PC-9 (cell line): Measurements from ENCODE around the gene CDHR5. TPM values are rescaled to one million over a fixed set of nuclear protein-coding genes. Genes with fewer than 3 reads are reported as not detected.

Source experiments
- BruUV-seq: library from RNA; stranded (reverse); fragments of 400-500 nt; replicated peaks from 2 replicates; lab custom pipeline; 2021; lab: Mats Ljungman, UMichigan
- CTCF ChIA-PET: fragments of 300-600 bp; sonication (Branson Sonifier 250); formaldehyde crosslinking; loops from one replicate; lab custom pipeline; 2022; ENCODE audit warnings: antibody characterized with exemption; lab: Charles Lee
- POLR2A ChIA-PET: fragments of 300-600 bp; sonication (Branson Sonifier 250); formaldehyde crosslinking; loops from one replicate; lab custom pipeline; 2022; ENCODE audit warnings: antibody characterized with exemption; ENCODE audit not compliant: unreplicated experiment; lab: Charles Lee
- DNase-seq, 2 experiments: peaks; one replicate each; pipeline versions ENCODE4 v3.0.0 to v3.0.0-alpha.2; 2015 to 2022; ENCODE audit warnings: mixed read lengths in 1 of 2
- H2AFZ ChIP-seq: fragments of 200-600 bp; sonication (generic); 2 replicates; pipeline ENCODE4 v1.8.1; 2017; ENCODE audit warnings: antibody characterized with exemption
- H3F3A ChIP-seq: fragments of 200-600 bp; sonication (generic); 2 replicates; pipeline ENCODE4 v1.8.1; 2017; ENCODE audit warnings: antibody characterized with exemption, mild to moderate bottlenecking, low read depth; ENCODE audit not compliant: insufficient read depth
- H3K27ac ChIP-seq: fragments of 200-600 bp; sonication (generic); 2 replicates; pipeline ENCODE4 v1.6.1; 2016; ENCODE audit warnings: mixed run types
- H3K27me3 ChIP-seq: fragments of 200-600 bp; sonication (generic); 2 replicates; pipeline ENCODE4 v1.6.1; 2016; ENCODE audit warnings: low read depth, mixed run types; ENCODE audit not compliant: insufficient read depth
- H3K36me3 ChIP-seq: fragments of 200-600 bp; sonication (generic); 2 replicates; pipeline ENCODE4 v1.6.1; 2016; ENCODE audit warnings: low read depth, mixed run types
- H3K4me1 ChIP-seq: fragments of 200-600 bp; sonication (generic); replicated peaks from 2 replicates; pipeline ENCODE4 v1.6.1; 2016; ENCODE audit warnings: mixed run types; ENCODE audit not compliant: insufficient read depth
- H3K4me2 ChIP-seq: fragments of 200-600 bp; sonication (generic); 2 replicates; pipeline ENCODE4 v1.6.1; 2017; ENCODE audit warnings: mixed run types
- H3K4me3 ChIP-seq: fragments of 200-600 bp; sonication (generic); 2 replicates; pipeline ENCODE4 v1.6.1; 2016; ENCODE audit warnings: mixed run types
- H3K79me2 ChIP-seq: fragments of 200-600 bp; sonication (generic); 2 replicates; pipeline ENCODE4 v1.6.1; 2017; ENCODE audit warnings: low read depth, mixed run types
- H3K9me2 ChIP-seq: fragments of 200-600 bp; sonication (generic); 2 replicates; pipeline ENCODE4 v1.8.1; 2017; ENCODE audit warnings: mild to moderate bottlenecking; ENCODE audit not compliant: insufficient read depth
- H3K9me3 ChIP-seq: fragments of 200-600 bp; sonication (generic); 2 replicates; pipeline ENCODE4 v1.8.1; 2016; ENCODE audit warnings: low read depth; ENCODE audit not compliant: insufficient read depth
- H4K20me1 ChIP-seq: fragments of 200-600 bp; sonication (generic); 2 replicates; pipeline ENCODE4 v1.8.1; 2017; ENCODE audit not compliant: insufficient read depth
- CTCF ChIP-seq: fragments of 200-600 bp; sonication (generic); conservative IDR thresholded peaks from 2 replicates; pipeline ENCODE4 v1.6.1; 2017; ENCODE audit warnings: mixed run types, antibody characterized with exemption, mild to moderate bottlenecking, moderate library complexity
- EZH2 ChIP-seq: fragments of 200-600 bp; sonication (generic); IDR thresholded peaks from 2 replicates; pipeline ENCODE4 v1.8.0; 2017; ENCODE audit warnings: antibody characterized with exemption, low read depth
- intact Hi-C: fragments of 100-400 bp; cut with micrococcal nuclease; formaldehyde crosslinking; loops from one replicate; pipeline ENCODE4 v1.10.0; 2022; ENCODE audit not compliant: unreplicated experiment
- total RNA-seq: library from RNA; stranded (reverse); gene quantifications from 2 replicates; pipeline ENCODE4 v1.2.3, GENCODE V29; 2021

The CDHR5 gene
- total RNA-seq, 1 experiment from 2014 or later = not detected

- TF ChIP-seq CTCF = no peak
- no peak for TF ChIP-seq EZH2
Observed at GRCh38 chr11:598005-598680, 26.6 kb downstream of the CDHR5 start.

GRCh38 chr11:597166-597725 is 27.5 kb downstream of the CDHR5 start:
- TF ChIP-seq CTCF (no peak; the same call in 1 of the 2 replicates), EZH2 (no peak)
- H3K4me2 ChIP-seq = no peak overlapping the region
- DNase-seq = no peak
- BruUV-seq = no TSS peak
- CTCF ChIA-PET = no interaction called here
- no peaks in the 10 kb centered on the region for H3K27me3 ChIP-seq
- H3K9me2 ChIP-seq = no peaks in the 10 kb centered on the region
- peaks cover 4% of the 10 kb centered on the region for H4K20me1 ChIP-seq
- H3K36me3 ChIP-seq = no peaks in the 10 kb centered on the region
- H3K4me1 ChIP-seq = no peaks in the 10 kb centered on the region
- no peaks in the 10 kb centered on the region for H3F3A ChIP-seq
- no peak overlapping the region for H3K27ac ChIP-seq
- intact Hi-C loops = no loop called here
- no peaks in the 10 kb centered on the region for H3K9me3 ChIP-seq
- no peak overlapping the region for H2AFZ ChIP-seq
- H3K79me2 ChIP-seq = no peaks in the 10 kb centered on the region
- POLR2A ChIA-PET = no interaction called here
- no peak overlapping the region for H3K4me3 ChIP-seq

More at GRCh38 chr11:598005-598680, 26.6 kb downstream of the CDHR5 start:
- BruUV-seq = no TSS peak
- H3K27me3 ChIP-seq = no peaks in the 10 kb centered on the region
- no peaks in the 10 kb centered on the region for H3K79me2 ChIP-seq
- H2AFZ ChIP-seq = no peak overlapping the region
- no peak overlapping the region for H3K27ac ChIP-seq
- no peaks in the 10 kb centered on the region for H3K36me3 ChIP-seq
- ChIA-PET POLR2A (no interaction called here), CTCF (no interaction called here)
- no peaks in the 10 kb centered on the region for H3F3A ChIP-seq
- H4K20me1 ChIP-seq = peaks cover 4% of the 10 kb centered on the region
- H3K4me1 ChIP-seq = no peaks in the 10 kb centered on the region
- no peak for DNase-seq
- no peaks in the 10 kb centered on the region for H3K9me3 ChIP-seq
- intact Hi-C loops = no loop called here
- no peak overlapping the region for H3K4me3 ChIP-seq
- no peaks in the 10 kb centered on the region for H3K9me2 ChIP-seq
- H3K4me2 ChIP-seq = no peak overlapping the region

GRCh38 chr11:596374-596773 is 28.4 kb downstream of the CDHR5 start:
- no TSS peak for BruUV-seq
- Histone ChIP-seq H3K27me3 (no peaks in the 10 kb centered on the region), H3K36me3 (no peaks in the 10 kb centered on the region), H3K27ac (no peak overlapping the region), H2AFZ (no peak overlapping the region), H3K4me2 (no peak overlapping the region), H3K79me2 (no peaks in the 10 kb centered on the region), H3K9me2 (no peaks in the 10 kb centered on the region), H4K20me1 (peaks cover 4% of the 10 kb centered on the region), H3K4me3 (no peak overlapping the region), H3F3A (no peaks in the 10 kb centered on the region), H3K9me3 (no peaks in the 10 kb centered on the region), H3K4me1 (no peaks in the 10 kb centered on the region)
- DNase-seq = no peak
- no peak for TF ChIP-seq EZH2
- no peak for TF ChIP-seq CTCF
- CTCF ChIA-PET = no interaction called here
- POLR2A ChIA-PET = no interaction called here
- intact Hi-C loops = no loop called here
